OCI-LY7 (cell line): ENCODE data around the gene CPLX3. TPM values are rescaled to one million over a fixed set of nuclear protein-coding genes. Genes with fewer than 3 reads are reported as not detected.

Experiments
- BruUV-seq: library from RNA; stranded (reverse); fragments of 400-500 nt; replicated peaks from 2 replicates; lab custom pipeline; 2021; lab: Mats Ljungman, UMichigan
- CTCF ChIA-PET: fragments of 300-600 bp; sonication (Branson Sonifier 250); formaldehyde crosslinking; loops from one replicate; lab custom pipeline; 2022; ENCODE audit warnings: antibody characterized with exemption; ENCODE audit not compliant: unreplicated experiment; lab: Charles Lee
- POLR2A ChIA-PET: fragments of 300-600 bp; sonication (Branson Sonifier 250); formaldehyde crosslinking; loops from one replicate; lab custom pipeline; 2022; ENCODE audit warnings: antibody characterized with exemption; lab: Charles Lee
- DNase-seq: peaks from one replicate; pipeline ENCODE4 v3.0.0-alpha.2; 2015; ENCODE audit warnings: low spot score
- H2AFZ ChIP-seq: fragments of 200-600 bp; sonication (generic), shearing (Covaris generic); 2 replicates; pipeline ENCODE4 v1.6.1; 2014; ENCODE audit warnings: mild to moderate bottlenecking, antibody characterized with exemption, low read length, moderate library complexity
- H3K27ac ChIP-seq: fragments of 200-600 bp; sonication (generic); 2 replicates; pipeline ENCODE4 v1.5.1; 2014; ENCODE audit warnings: mixed run types, low read depth, mild to moderate bottlenecking, moderate library complexity, low read length, inconsistent platforms; ENCODE audit not compliant: poor library complexity, severe bottlenecking
- H3K36me3 ChIP-seq: fragments of 200-600 bp; sonication (generic); 2 replicates; pipeline ENCODE4 v1.6.1; 2014; ENCODE audit warnings: mild to moderate bottlenecking, antibody characterized with exemption, low read length, moderate library complexity, mixed read lengths; ENCODE audit not compliant: insufficient read depth
- H3K4me1 ChIP-seq: fragments of 200-600 bp; sonication (generic); 2 replicates; pipeline ENCODE4 v1.5.1; 2014; ENCODE audit warnings: mild to moderate bottlenecking, low read length; ENCODE audit not compliant: insufficient read depth, poor library complexity, severe bottlenecking
- H3K4me2 ChIP-seq: fragments of 200-600 bp; sonication (generic); 2 replicates; pipeline ENCODE4 v1.6.1; 2014; ENCODE audit warnings: mild to moderate bottlenecking, low read length
- H3K4me3 ChIP-seq: fragments of 200-600 bp; sonication (generic); 2 replicates; pipeline ENCODE4 v1.5.1; 2014; ENCODE audit warnings: mild to moderate bottlenecking, low read depth, low read length; ENCODE audit not compliant: poor library complexity, severe bottlenecking
- H3K79me2 ChIP-seq: fragments of 200-600 bp; sonication (generic); 2 replicates; pipeline ENCODE4 v1.6.1; 2016; ENCODE audit warnings: low read depth, mild to moderate bottlenecking, low read length, moderate library complexity, mixed read lengths; ENCODE audit not compliant: insufficient read depth
- H3K9me2 ChIP-seq: fragments of 200-600 bp; sonication (generic); 2 replicates; pipeline ENCODE4 v1.6.1; 2016; ENCODE audit warnings: mild to moderate bottlenecking, low read length, mixed read lengths; ENCODE audit not compliant: insufficient read depth
- H3K9me3 ChIP-seq: fragments of 200-600 bp; sonication (generic); 2 replicates; pipeline ENCODE4 v1.6.1; 2014; ENCODE audit warnings: mild to moderate bottlenecking, mixed run types, low read length, mixed read lengths
- H4K20me1 ChIP-seq: fragments of 200-600 bp; sonication (generic); 2 replicates; pipeline ENCODE4 v1.6.1; 2014; ENCODE audit warnings: mild to moderate bottlenecking, antibody characterized with exemption, low read length, moderate library complexity, mixed read lengths; ENCODE audit not compliant: insufficient read depth
- EZH2phosphoT487 ChIP-seq: fragments of 200-600 bp; sonication (generic); IDR thresholded peaks from 2 replicates; pipeline ENCODE4 v1.6.1; 2018; ENCODE audit warnings: low read depth, borderline replicate concordance, mild to moderate bottlenecking, mixed run types, antibody characterized with exemption, low read length, moderate library complexity, mixed read lengths
- intact Hi-C: fragments of 100-400 bp; cut with micrococcal nuclease; formaldehyde crosslinking; loops from one replicate; pipeline ENCODE4 v1.10.0; 2022; ENCODE audit not compliant: unreplicated experiment
- total RNA-seq, 2 experiments: library from RNA; depleted of rRNA in 1 of 2; stranded (reverse); fragments of >200 nt in 1 of 2; shearing (Covaris generic) in 1 of 2; gene quantifications; 2 replicates each; pipeline ENCODE4 v1.2.3, GENCODE V29; 2014 to 2022
- TF ChIP-seq, protein P1 (sequence below): fragments of 200-600 bp; sonication (generic); conservative IDR thresholded peaks from 2 replicates; pipeline ENCODE4 v1.5.1; 2014; ENCODE audit warnings: mild to moderate bottlenecking, antibody characterized with exemption, low read length, moderate library complexity, mixed read lengths

Gene CPLX3
- total RNA-seq, 2 experiments from 2014 or later = 0.35 to 1.5 TPM

- ChIA-PET POLR2A (no interaction called here), CTCF (interaction anchor here (0.6 to 1.9 kb wide), 2 partner anchors 14 to 61 kb away, joined by 4 to 6 read pairs; no protein-coding TSS in a partner anchor)
- Histone ChIP-seq H2AFZ (no peak overlapping the region), H3K9me3 (no peaks in the 10 kb centered on the region), H3K4me1 (peaks cover 35% of the 10 kb centered on the region), H3K79me2 (no peaks in the 10 kb centered on the region), H3K4me2 (peak overlapping the region; percentile 66), H3K9me2 (no peaks in the 10 kb centered on the region), H3K4me3 (no peak overlapping the region), H3K27ac (no peak overlapping the region), H3K36me3 (peaks cover 5% of the 10 kb centered on the region; the same call in 1 of the 2 replicates), H4K20me1 (no peaks in the 10 kb centered on the region)
- intact Hi-C loops = no loop called here
- BruUV-seq = no TSS peak
- TF ChIP-seq, protein P1, sequence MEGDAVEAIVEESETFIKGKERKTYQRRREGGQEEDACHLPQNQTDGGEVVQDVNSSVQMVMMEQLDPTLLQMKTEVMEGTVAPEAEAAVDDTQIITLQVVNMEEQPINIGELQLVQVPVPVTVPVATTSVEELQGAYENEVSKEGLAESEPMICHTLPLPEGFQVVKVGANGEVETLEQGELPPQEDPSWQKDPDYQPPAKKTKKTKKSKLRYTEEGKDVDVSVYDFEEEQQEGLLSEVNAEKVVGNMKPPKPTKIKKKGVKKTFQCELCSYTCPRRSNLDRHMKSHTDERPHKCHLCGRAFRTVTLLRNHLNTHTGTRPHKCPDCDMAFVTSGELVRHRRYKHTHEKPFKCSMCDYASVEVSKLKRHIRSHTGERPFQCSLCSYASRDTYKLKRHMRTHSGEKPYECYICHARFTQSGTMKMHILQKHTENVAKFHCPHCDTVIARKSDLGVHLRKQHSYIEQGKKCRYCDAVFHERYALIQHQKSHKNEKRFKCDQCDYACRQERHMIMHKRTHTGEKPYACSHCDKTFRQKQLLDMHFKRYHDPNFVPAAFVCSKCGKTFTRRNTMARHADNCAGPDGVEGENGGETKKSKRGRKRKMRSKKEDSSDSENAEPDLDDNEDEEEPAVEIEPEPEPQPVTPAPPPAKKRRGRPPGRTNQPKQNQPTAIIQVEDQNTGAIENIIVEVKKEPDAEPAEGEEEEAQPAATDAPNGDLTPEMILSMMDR = no peak
- no peak for TF ChIP-seq EZH2phosphoT487
- no peak for DNase-seq
Observed at GRCh38 chr15:74840851-74841775, 14.7 kb downstream of the CPLX3 start.

- no peaks in the 10 kb centered on the region for H3K79me2 ChIP-seq
- POLR2A ChIA-PET = no interaction called here
- H3K9me2 ChIP-seq = no peaks in the 10 kb centered on the region
- H3K4me1 ChIP-seq = peaks cover 35% of the 10 kb centered on the region
- no peak overlapping the region for H3K27ac ChIP-seq
- H3K4me2 ChIP-seq = peak overlapping the region; percentile 66
- CTCF ChIA-PET = interaction anchor here (0.6 to 1.9 kb wide), 2 partner anchors 15 to 60 kb away, joined by 4 to 6 read pairs; no protein-coding TSS in a partner anchor
- intact Hi-C loops = loop anchor here (1.0 to 2.0 kb wide), 2 partner anchors 71 to 108 kb away; no protein-coding TSS in a partner anchor
- H3K36me3 ChIP-seq = peaks cover 5% of the 10 kb centered on the region; the same call in 1 of the 2 replicates
- no peak overlapping the region for H2AFZ ChIP-seq
- DNase-seq = no peak
- TF ChIP-seq, protein P1 = no peak
- no peak for TF ChIP-seq EZH2phosphoT487
- BruUV-seq = no TSS peak
- no peaks in the 10 kb centered on the region for H4K20me1 ChIP-seq
- peak overlapping the region; percentile 73 for H3K4me3 ChIP-seq
- H3K9me3 ChIP-seq = no peaks in the 10 kb centered on the region
Observed at GRCh38 chr15:74841891-74842373, 15.5 kb downstream of the CPLX3 start.
